Gastroesophageal sphincter (tissue), 3 donors: Measurements from ENCODE around the gene EFCAB3.
"Not testable (repeated sequence)": the region's sequence is repeated elsewhere in the genome, so short reads cannot be mapped to it uniquely, and the experiment has no call there.

ENCODE experiments used
- EP300 ChIP-seq: sonication (generic); formaldehyde crosslinking; IDR thresholded peaks from one replicate; pipeline ENCODE4 v1.6.1; 2017; ENCODE audit warnings: antibody characterized with exemption, mild to moderate bottlenecking
- POLR2A ChIP-seq, 2 donors: fragments of 450-650 bp; IDR thresholded peaks; one replicate each; pipeline ENCODE4 v1.6.1; 2017; ENCODE audit warnings: antibody characterized with exemption in 2 of 2, mild to moderate bottlenecking in 2 of 2, moderate library complexity in 1 of 2
- POLR2AphosphoS5 ChIP-seq: sonication (generic); formaldehyde crosslinking; IDR thresholded peaks from one replicate; pipeline ENCODE4 v1.6.1; 2017; ENCODE audit warnings: antibody characterized with exemption
- TF ChIP-seq, protein P1 (sequence below), 4 experiments: fragments of 200-600 bp in 2 of 4; fragments of 450-650 bp in 2 of 4; sonication (generic) in 1 of 4; IDR thresholded peaks; one replicate each; pipeline ENCODE4 v1.5.1; 2017 to 2019; ENCODE audit warnings: antibody characterized with exemption in 4 of 4, mild to moderate bottlenecking in 2 of 4, moderate library complexity in 2 of 4

DNA sequence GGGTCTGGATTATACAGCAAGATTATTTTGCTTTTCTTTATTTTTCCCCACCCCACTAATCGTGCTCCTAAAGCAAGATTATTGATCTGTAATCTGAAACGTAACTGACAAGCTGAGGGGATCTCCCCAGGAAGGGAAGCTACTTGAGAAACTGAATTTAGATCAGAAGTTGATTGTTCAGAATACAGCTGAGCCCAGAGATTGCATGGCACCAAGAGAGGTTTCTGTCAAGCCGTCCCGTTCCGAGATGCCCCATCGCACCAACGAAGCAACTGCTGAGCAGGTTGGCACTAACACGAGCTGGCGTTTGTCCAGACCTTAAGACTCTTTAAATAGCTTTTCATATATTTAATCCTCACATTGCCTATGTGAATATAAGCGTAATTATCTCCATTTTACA lies 78.1 kb downstream of the EFCAB3 start:
- TF ChIP-seq, protein P1, sequence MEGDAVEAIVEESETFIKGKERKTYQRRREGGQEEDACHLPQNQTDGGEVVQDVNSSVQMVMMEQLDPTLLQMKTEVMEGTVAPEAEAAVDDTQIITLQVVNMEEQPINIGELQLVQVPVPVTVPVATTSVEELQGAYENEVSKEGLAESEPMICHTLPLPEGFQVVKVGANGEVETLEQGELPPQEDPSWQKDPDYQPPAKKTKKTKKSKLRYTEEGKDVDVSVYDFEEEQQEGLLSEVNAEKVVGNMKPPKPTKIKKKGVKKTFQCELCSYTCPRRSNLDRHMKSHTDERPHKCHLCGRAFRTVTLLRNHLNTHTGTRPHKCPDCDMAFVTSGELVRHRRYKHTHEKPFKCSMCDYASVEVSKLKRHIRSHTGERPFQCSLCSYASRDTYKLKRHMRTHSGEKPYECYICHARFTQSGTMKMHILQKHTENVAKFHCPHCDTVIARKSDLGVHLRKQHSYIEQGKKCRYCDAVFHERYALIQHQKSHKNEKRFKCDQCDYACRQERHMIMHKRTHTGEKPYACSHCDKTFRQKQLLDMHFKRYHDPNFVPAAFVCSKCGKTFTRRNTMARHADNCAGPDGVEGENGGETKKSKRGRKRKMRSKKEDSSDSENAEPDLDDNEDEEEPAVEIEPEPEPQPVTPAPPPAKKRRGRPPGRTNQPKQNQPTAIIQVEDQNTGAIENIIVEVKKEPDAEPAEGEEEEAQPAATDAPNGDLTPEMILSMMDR (IDR thresholded peaks at IDR 0.05), result not testable (repeated sequence)
- TF ChIP-seq POLR2A (IDR thresholded peaks at IDR 0.05); POLR2AphosphoS5; EP300: not testable (repeated sequence)
